GM23248 (cell line): ENCODE data around the gene AHRR.

Experiments used
- EZH2 ChIP-seq: fragments of 200-600 bp; sonication (generic); IDR thresholded peaks from 2 replicates; pipeline ENCODE4 v1.6.1; 2018; ENCODE audit warnings: antibody characterized with exemption, mild to moderate bottlenecking; ENCODE audit not compliant: insufficient read depth, poor library complexity, severe bottlenecking
- EZH2phosphoT487 ChIP-seq: fragments of 200-600 bp; sonication (generic); IDR thresholded peaks from 2 replicates; pipeline ENCODE4 v1.6.1; 2018; ENCODE audit warnings: antibody characterized with exemption, moderate library complexity, mild to moderate bottlenecking, low read depth; ENCODE audit not compliant: insufficient read depth

- TF ChIP-seq EZH2 (no peak), EZH2phosphoT487 (no peak)
Observed at GRCh38 chr5:407051-407450, 85.5 kb downstream of the AHRR start.
